Panc1 (cell line): ENCODE data around the gene EXD3. TPM values are rescaled to one million over a fixed set of nuclear protein-coding genes. Genes with fewer than 3 reads are reported as not detected.

Experiments used
- ATAC-seq: fragments of 200-7000 bp; cut with Tn5 transposase; 2 replicates; pipeline ENCODE4 v1.9.1; 2020; ENCODE audit warnings: mild to moderate bottlenecking, moderate library complexity
- BruUV-seq: library from RNA; stranded (reverse); fragments of 400-500 nt; replicated peaks from 2 replicates; lab custom pipeline; 2021; lab: Mats Ljungman, UMichigan
- CTCF ChIA-PET: fragments of 300-600 bp; sonication (Branson Sonifier 250); formaldehyde crosslinking; loops from one replicate; lab custom pipeline; 2022; ENCODE audit warnings: antibody characterized with exemption; lab: Charles Lee
- POLR2A ChIA-PET: fragments of 300-600 bp; sonication (Branson Sonifier 250); formaldehyde crosslinking; loops from one replicate; lab custom pipeline; 2022; ENCODE audit warnings: antibody characterized with exemption; lab: Charles Lee
- DNase-seq: peaks from one replicate; pipeline ENCODE4 v3.0.0-alpha.2; 2010; ENCODE audit warnings: low read depth, low spot score
- H3K27ac ChIP-seq: 2 replicates; pipeline ENCODE4 v1.5.1; 2011; ENCODE audit warnings: mild to moderate bottlenecking, low read length, inconsistent platforms
- H3K27me3 ChIP-seq: fragments of 200-500 bp; sonication (Bioruptor generic); 2 replicates; pipeline ENCODE4 v1.6.0; 2014; ENCODE audit warnings: low read length, inconsistent platforms; ENCODE audit not compliant: control insufficient read depth, insufficient read depth
- H3K36me3 ChIP-seq: fragments of 200-500 bp; sonication (Bioruptor generic); 2 replicates; pipeline ENCODE4 v1.5.1; 2014; ENCODE audit warnings: inconsistent platforms, mild to moderate bottlenecking, low read length, moderate library complexity; ENCODE audit not compliant: control insufficient read depth, insufficient read depth
- H3K4me1 ChIP-seq: 2 replicates; pipeline ENCODE4 v1.5.1; 2011; ENCODE audit warnings: inconsistent platforms, mild to moderate bottlenecking, low read length, moderate library complexity; ENCODE audit not compliant: control insufficient read depth, insufficient read depth
- H3K4me3 ChIP-seq, 2 experiments: 2 replicates each; pipeline ENCODE4 v1.5.1; 2011 to 2012; ENCODE audit warnings: low read depth in 2 of 2, low read length in 2 of 2, mild to moderate bottlenecking in 2 of 2, inconsistent platforms in 1 of 2, moderate library complexity in 1 of 2
- H3K9me3 ChIP-seq: fragments of 200-500 bp; sonication (Bioruptor generic); 2 replicates; pipeline ENCODE4 v1.5.1; 2014; ENCODE audit warnings: low read depth, mild to moderate bottlenecking, inconsistent platforms, low read length, moderate library complexity; ENCODE audit not compliant: control insufficient read depth, insufficient read depth
- POLR2AphosphoS5 ChIP-seq: IDR thresholded peaks from 2 replicates; pipeline ENCODE4 v1.6.1; 2012; ENCODE audit warnings: mild to moderate bottlenecking, low read depth, low read length, moderate library complexity
- SIN3A ChIP-seq: IDR thresholded peaks from 2 replicates; pipeline ENCODE4 v1.6.1; 2012; ENCODE audit warnings: low read depth, mild to moderate bottlenecking, low read length, moderate library complexity, borderline replicate concordance; ENCODE audit not compliant: insufficient read depth
- TCF7L2 ChIP-seq: IDR thresholded peaks from 2 replicates; pipeline ENCODE4 v1.6.1; 2011; ENCODE audit warnings: mild to moderate bottlenecking, low read depth, low read length, inconsistent platforms
- in situ Hi-C: cut with HindIII; loops from 2 replicates; pipeline ENCODE4 v1.10.0; 2016; ENCODE audit warnings: low sequenced_read_pairs, low pct_unique_long_range_greater_than_20kb
- intact Hi-C: fragments of 100-400 bp; cut with micrococcal nuclease; formaldehyde crosslinking; loops from one replicate; pipeline ENCODE4 v1.10.0; 2022; ENCODE audit not compliant: unreplicated experiment
- total RNA-seq: library from RNA; stranded (reverse); gene quantifications from one replicate; pipeline ENCODE4 v1.2.1, GENCODE V29; 2021; ENCODE audit not compliant: unreplicated experiment
- TF ChIP-seq, protein P1 (sequence below), 2 experiments: IDR thresholded peaks; 2 replicates each; pipeline ENCODE4 v1.6.1; 2011 to 2012; ENCODE audit warnings: low read depth in 2 of 2, control low read depth in 1 of 2, low read length in 1 of 2, mild to moderate bottlenecking in 1 of 2, moderate library complexity in 1 of 2; ENCODE audit not compliant: insufficient read depth in 1 of 2
- TF ChIP-seq, protein P2 (sequence below): fragments of 450-650 bp; IDR thresholded peaks from 2 replicates; pipeline ENCODE4 v1.5.1; 2017; ENCODE audit warnings: mild to moderate bottlenecking

The EXD3 gene
- total RNA-seq, 1 experiment from 2014 or later: 9.2 TPM

DNA sequence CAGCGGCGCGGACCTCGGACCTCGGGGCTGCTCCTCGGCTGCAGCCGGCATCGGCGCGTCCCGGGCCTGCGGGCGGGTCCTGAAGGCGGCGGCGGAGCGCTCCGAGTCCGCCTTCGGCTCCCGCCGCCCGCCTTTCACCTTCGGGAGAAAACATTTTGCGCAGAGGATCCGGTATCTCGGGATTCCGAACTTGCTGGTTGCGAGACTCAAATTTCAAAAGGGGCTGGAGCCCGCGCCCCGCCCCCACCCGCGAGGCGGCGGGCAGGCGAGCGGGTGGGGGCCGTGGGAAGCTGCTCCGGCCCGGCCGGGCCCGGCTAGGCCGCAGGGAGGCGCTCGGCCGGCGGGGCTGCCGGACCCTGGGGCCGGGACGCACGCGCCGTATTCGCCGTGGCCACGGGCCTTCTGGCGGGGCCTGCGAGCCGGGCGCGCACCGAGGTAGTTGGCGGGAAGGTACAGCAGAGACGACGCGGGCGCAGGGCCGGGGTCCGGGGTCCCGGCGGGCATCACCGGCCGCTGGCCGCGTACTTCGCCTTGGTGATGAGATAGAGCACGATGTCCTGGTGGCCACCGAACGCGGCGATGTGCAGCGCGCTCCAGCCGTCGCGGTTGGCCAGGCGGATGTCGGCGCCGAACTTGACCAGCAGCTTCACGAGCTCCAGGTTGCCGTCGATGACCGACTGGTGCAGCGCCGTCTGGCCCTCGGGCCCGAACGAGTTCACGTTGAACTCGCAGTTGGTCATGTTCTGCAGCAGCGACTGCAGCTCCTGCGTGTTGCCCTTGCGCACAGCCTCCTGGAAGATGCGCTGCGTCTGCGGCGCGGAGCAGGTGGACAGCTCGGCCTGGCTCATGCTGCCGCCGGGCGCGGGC lies 121.6 kb downstream of the EXD3 start:
- Histone ChIP-seq H3K27ac (peak overlapping the region; percentile 25; the same call in 1 of the 2 replicates), H3K4me1 (peaks cover 65% of the 10 kb centered on the region), H3K27me3 (no peaks in the 10 kb centered on the region), H3K36me3 (no peaks in the 10 kb centered on the region), H3K4me3 (peak overlapping the region; percentile 54 to 74), H3K9me3 (no peaks in the 10 kb centered on the region)
- ATAC-seq: peak; percentile 23
- no peak for DNase-seq
- TF ChIP-seq TCF7L2 (peak; percentile 44; the same call in 1 of the 2 replicates), POLR2AphosphoS5 (peak; percentile 30; the same call in 1 of the 2 replicates), SIN3A (peak; percentile 58; the same call in 1 of the 2 replicates)
- TF ChIP-seq, protein P1, sequence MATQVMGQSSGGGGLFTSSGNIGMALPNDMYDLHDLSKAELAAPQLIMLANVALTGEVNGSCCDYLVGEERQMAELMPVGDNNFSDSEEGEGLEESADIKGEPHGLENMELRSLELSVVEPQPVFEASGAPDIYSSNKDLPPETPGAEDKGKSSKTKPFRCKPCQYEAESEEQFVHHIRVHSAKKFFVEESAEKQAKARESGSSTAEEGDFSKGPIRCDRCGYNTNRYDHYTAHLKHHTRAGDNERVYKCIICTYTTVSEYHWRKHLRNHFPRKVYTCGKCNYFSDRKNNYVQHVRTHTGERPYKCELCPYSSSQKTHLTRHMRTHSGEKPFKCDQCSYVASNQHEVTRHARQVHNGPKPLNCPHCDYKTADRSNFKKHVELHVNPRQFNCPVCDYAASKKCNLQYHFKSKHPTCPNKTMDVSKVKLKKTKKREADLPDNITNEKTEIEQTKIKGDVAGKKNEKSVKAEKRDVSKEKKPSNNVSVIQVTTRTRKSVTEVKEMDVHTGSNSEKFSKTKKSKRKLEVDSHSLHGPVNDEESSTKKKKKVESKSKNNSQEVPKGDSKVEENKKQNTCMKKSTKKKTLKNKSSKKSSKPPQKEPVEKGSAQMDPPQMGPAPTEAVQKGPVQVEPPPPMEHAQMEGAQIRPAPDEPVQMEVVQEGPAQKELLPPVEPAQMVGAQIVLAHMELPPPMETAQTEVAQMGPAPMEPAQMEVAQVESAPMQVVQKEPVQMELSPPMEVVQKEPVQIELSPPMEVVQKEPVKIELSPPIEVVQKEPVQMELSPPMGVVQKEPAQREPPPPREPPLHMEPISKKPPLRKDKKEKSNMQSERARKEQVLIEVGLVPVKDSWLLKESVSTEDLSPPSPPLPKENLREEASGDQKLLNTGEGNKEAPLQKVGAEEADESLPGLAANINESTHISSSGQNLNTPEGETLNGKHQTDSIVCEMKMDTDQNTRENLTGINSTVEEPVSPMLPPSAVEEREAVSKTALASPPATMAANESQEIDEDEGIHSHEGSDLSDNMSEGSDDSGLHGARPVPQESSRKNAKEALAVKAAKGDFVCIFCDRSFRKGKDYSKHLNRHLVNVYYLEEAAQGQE (IDR thresholded peaks at IDR 0.05; ENCODE audit: insufficient read depth in 1 of 2, low read depth in 2 of 2, low read length in 1 of 2): no peak
- TF ChIP-seq, protein P2, sequence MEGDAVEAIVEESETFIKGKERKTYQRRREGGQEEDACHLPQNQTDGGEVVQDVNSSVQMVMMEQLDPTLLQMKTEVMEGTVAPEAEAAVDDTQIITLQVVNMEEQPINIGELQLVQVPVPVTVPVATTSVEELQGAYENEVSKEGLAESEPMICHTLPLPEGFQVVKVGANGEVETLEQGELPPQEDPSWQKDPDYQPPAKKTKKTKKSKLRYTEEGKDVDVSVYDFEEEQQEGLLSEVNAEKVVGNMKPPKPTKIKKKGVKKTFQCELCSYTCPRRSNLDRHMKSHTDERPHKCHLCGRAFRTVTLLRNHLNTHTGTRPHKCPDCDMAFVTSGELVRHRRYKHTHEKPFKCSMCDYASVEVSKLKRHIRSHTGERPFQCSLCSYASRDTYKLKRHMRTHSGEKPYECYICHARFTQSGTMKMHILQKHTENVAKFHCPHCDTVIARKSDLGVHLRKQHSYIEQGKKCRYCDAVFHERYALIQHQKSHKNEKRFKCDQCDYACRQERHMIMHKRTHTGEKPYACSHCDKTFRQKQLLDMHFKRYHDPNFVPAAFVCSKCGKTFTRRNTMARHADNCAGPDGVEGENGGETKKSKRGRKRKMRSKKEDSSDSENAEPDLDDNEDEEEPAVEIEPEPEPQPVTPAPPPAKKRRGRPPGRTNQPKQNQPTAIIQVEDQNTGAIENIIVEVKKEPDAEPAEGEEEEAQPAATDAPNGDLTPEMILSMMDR: peak; percentile 81
- POLR2A ChIA-PET: interaction anchor here (0.7 kb wide), 1 partner anchor 266 kb away, joined by 3 read pairs; no protein-coding TSS in a partner anchor
- BruUV-seq: no TSS peak
- in situ Hi-C loops (no loop called here), intact Hi-C loops (no loop called here)
- CTCF ChIA-PET: interaction anchor here (1.2 to 2.0 kb wide), 2 partner anchors 14 to 107 kb away, joined by 4 to 7 read pairs; no protein-coding TSS in a partner anchor

DNA sequence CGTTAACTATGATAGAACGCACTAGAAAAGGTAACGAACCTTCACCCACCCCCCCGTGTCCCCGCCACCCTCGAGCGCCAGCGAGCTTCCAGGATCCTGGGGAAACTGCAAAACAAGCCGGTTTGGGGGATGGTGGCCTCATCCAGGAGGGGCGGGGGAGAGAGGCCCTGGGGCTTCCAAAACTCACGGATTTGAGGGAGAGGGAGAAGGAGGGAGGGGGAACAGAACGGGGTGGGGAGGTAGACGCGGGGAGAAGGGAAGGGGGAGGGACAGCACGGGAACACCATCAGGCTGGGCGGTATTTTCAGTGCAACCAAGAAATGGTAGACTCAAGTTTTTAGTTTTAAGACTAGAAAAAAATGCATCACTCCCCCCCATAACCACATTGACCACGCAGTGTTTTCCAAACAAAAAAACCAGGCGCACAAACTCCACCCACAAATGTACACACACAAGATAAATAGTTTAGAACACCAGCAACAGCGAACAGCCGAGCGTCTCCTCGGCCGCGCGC lies 122.3 kb downstream of the EXD3 start:
- DNase-seq: no peak
- Histone ChIP-seq H3K9me3 (no peaks in the 10 kb centered on the region), H3K36me3 (no peaks in the 10 kb centered on the region), H3K4me3 (peak overlapping the region; percentile 54 to 74), H3K27ac (peak overlapping the region; percentile 87; the same call in 1 of the 2 replicates), H3K27me3 (no peaks in the 10 kb centered on the region), H3K4me1 (peaks cover 58% of the 10 kb centered on the region)
- no TSS peak for BruUV-seq
- CTCF ChIA-PET: interaction anchor here (2.0 kb wide), 1 partner anchor 14 kb away, joined by 7 read pairs; no protein-coding TSS in a partner anchor
- in situ Hi-C loops (no loop called here), intact Hi-C loops (no loop called here)
- no peak for ATAC-seq
- POLR2A ChIA-PET: no interaction called here
- no peak for TF ChIP-seq TCF7L2
- TF ChIP-seq, protein P1 (IDR thresholded peaks at IDR 0.05; ENCODE audit: insufficient read depth in 1 of 2, low read depth in 2 of 2, low read length in 1 of 2): no peak
